VCaP (cell line): ENCODE data around the gene PHETA2.

Source experiments
- H3K27ac ChIP-seq: fragments of 450-650 bp; 2 replicates; pipeline ENCODE4 v1.5.1; 2017
- CTCF ChIP-seq: fragments of 450-650 bp; conservative IDR thresholded peaks from 2 replicates; pipeline ENCODE4 v1.5.1; 2017; ENCODE audit warnings: mild to moderate bottlenecking, moderate library complexity

Gene PHETA2

GRCh38 chr22:42050641-42051180 lies 23.3 kb upstream of the PHETA2 start:
- no peak for TF ChIP-seq CTCF
- no peak overlapping the region for H3K27ac ChIP-seq

GRCh38 chr22:42052765-42053164 lies 21.3 kb upstream of the PHETA2 start:
- TF ChIP-seq CTCF: no peak
- H3K27ac ChIP-seq: no peak overlapping the region

GRCh38 chr22:42056757-42057511 lies 17.1 kb upstream of the PHETA2 start:
- TF ChIP-seq CTCF: no peak
- no peak overlapping the region for H3K27ac ChIP-seq

GRCh38 chr22:42060489-42060888 lies 13.6 kb upstream of the PHETA2 start:
- H3K27ac ChIP-seq: no peak overlapping the region
- no peak for TF ChIP-seq CTCF

- TF ChIP-seq CTCF: no peak
- H3K27ac ChIP-seq: no peak overlapping the region
Measured at GRCh38 chr22:42061041-42061440, 13.0 kb upstream of the PHETA2 start.

GRCh38 chr22:42062506-42063170 lies 11.4 kb upstream of the PHETA2 start:
- H3K27ac ChIP-seq: no peak overlapping the region
- TF ChIP-seq CTCF: no peak

GRCh38 chr22:42064629-42065028 lies 9.4 kb upstream of the PHETA2 start:
- no peak for TF ChIP-seq CTCF
- H3K27ac ChIP-seq: no peak overlapping the region
